ENCODE data around the gene ANKUB1. TPM values are rescaled to one million over a fixed set of nuclear protein-coding genes. Genes with fewer than 3 reads are reported as not detected.
A peak's percentile ranks its signal among the peaks of the same experiment; 100 is the strongest.

Gene ANKUB1
- total RNA-seq, 4 donors from 2014 or later: 0.13 TPM; not detected in 3

GRCh38 chr3:149717391-149718056, 74.8 kb downstream of the ANKUB1 start:
- 11% methylated on average over 2 of the region's 2 CpGs for WGBS
- Histone ChIP-seq H3K27ac (replicated peaks in 1 of 4) (peak overlapping the region in 2 of 4 donors; percentile 27 to 40), H3K27me3 (no peaks in the 10 kb centered on the region), H3K4me3 (peak overlapping the region in 1 of 4 donors; percentile 13), H3K36me3 (no peaks in the 10 kb centered on the region), H3K4me1 (peaks cover 0 to 11% (median 7%) of the 10 kb centered on the region in 4 donors), H3K9me3 (peaks cover 0 to 10% (median 4%) of the 10 kb centered on the region in 4 donors)
- intact Hi-C loops (cut with DNase I): loop anchor here (1.0 to 5.0 kb wide), 3 partner anchors 45 to 205 kb away; no protein-coding TSS in a partner anchor
- peak; percentile 84 to 87 (median 86) for TF ChIP-seq CTCF (IDR thresholded peaks at IDR 0.05)
- peak in 1 of 2 donors; percentile 27 for TF ChIP-seq POLR2AphosphoS5 (IDR thresholded peaks at IDR 0.05)
- TF ChIP-seq POLR2A (IDR thresholded peaks at IDR 0.05; ENCODE audit: low read depth): no peak
- no peak for TF ChIP-seq EP300 (IDR thresholded peaks at IDR 0.05)
- no peak for DNase-seq (ENCODE audit: extremely low spot score)

DNA sequence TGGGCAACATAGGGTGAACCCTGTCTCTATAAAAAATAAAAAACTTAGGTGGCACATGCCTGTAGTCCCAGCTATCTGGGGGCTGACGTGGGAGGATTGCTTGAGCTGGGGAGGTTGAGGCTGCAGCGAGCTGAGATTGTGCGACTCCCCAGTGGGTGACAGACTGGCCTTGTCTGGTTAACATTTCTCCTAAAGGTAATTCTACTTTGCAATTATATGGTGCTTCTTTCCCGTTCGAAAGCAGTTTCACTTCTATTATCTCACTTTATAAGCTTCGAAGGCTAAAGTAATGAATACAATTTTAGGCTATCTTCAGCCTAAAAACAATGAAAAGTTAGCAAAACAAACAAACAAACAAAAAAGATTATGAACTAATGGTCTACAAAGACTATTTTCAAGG, 75.4 kb downstream of the ANKUB1 start:
- TF ChIP-seq POLR2A (IDR thresholded peaks at IDR 0.05; ENCODE audit: low read depth) (no peak), CTCF (IDR thresholded peaks at IDR 0.05) (no peak), EP300 (IDR thresholded peaks at IDR 0.05) (no peak), POLR2AphosphoS5 (IDR thresholded peaks at IDR 0.05) (no peak)
- DNase-seq (ENCODE audit: extremely low spot score): no peak
- H3K36me3 ChIP-seq: no peaks in the 10 kb centered on the region
- peak overlapping the region in 1 of 4 donors; percentile 13 for H3K4me3 ChIP-seq
- peaks cover 0 to 10% (median 4%) of the 10 kb centered on the region in 4 donors for H3K9me3 ChIP-seq
- H3K4me1 ChIP-seq: peaks cover 0 to 11% (median 7%) of the 10 kb centered on the region in 4 donors
- H3K27ac ChIP-seq (replicated peaks in 1 of 4): peak overlapping the region in 2 of 4 donors; percentile 27 to 40
- H3K27me3 ChIP-seq: no peaks in the 10 kb centered on the region
- 74% methylated on average over 6 of the region's 6 CpGs for WGBS
- intact Hi-C loops (cut with DNase I): loop anchor here (5.0 kb wide), 2 partner anchors 45 to 150 kb away; no protein-coding TSS in a partner anchor

GRCh38 chr3:149715247-149715646, 77.1 kb downstream of the ANKUB1 start:
- H3K27ac ChIP-seq (replicated peaks in 1 of 4): no peak overlapping the region
- intact Hi-C loops (cut with DNase I): loop anchor here (5.0 kb wide), 2 partner anchors 43 to 148 kb away; no protein-coding TSS in a partner anchor
- TF ChIP-seq CTCF (IDR thresholded peaks at IDR 0.05): no peak
- TF ChIP-seq POLR2AphosphoS5 (IDR thresholded peaks at IDR 0.05): no peak
- TF ChIP-seq EP300 (IDR thresholded peaks at IDR 0.05): no peak
- TF ChIP-seq POLR2A (IDR thresholded peaks at IDR 0.05; ENCODE audit: low read depth): no peak
- no peak for DNase-seq (ENCODE audit: extremely low spot score)
- no peaks in the 10 kb centered on the region for H3K27me3 ChIP-seq
- no peaks in the 10 kb centered on the region for H3K9me3 ChIP-seq
- H3K36me3 ChIP-seq: no peaks in the 10 kb centered on the region
- no peak overlapping the region for H3K4me3 ChIP-seq
- 91% methylated on average over 13 of the region's 13 CpGs for WGBS
- H3K4me1 ChIP-seq: peaks cover 0 to 11% (median 7%) of the 10 kb centered on the region in 4 donors

GRCh38 chr3:149713730-149714654, 78.4 kb downstream of the ANKUB1 start:
- 100% methylated on average over 6 of the region's 38 CpGs for WGBS
- no peak for DNase-seq (ENCODE audit: extremely low spot score)
- intact Hi-C loops (cut with DNase I): no loop called here

More at GRCh38 chr3:149713730-149714654, 78.4 kb downstream of the ANKUB1 start:
- H3K4me1 ChIP-seq: peaks cover 0 to 11% (median 7%) of the 10 kb centered on the region in 4 donors
- no peaks in the 10 kb centered on the region for H3K27me3 ChIP-seq
- no peaks in the 10 kb centered on the region for H3K36me3 ChIP-seq
- no peak overlapping the region for H3K27ac ChIP-seq (replicated peaks in 1 of 4)
- no peak overlapping the region for H3K4me3 ChIP-seq
- H3K9me3 ChIP-seq: no peaks in the 10 kb centered on the region
- no peak for TF ChIP-seq POLR2AphosphoS5 (IDR thresholded peaks at IDR 0.05)
- TF ChIP-seq POLR2A (IDR thresholded peaks at IDR 0.05; ENCODE audit: low read depth): no peak
- TF ChIP-seq CTCF (IDR thresholded peaks at IDR 0.05): no peak
- no peak for TF ChIP-seq EP300 (IDR thresholded peaks at IDR 0.05)

Small RNA genes lying within 50 kb of the gene (small RNA-seq; reads per million reads assigned to genes)
- 0 reads per million in 3 donors for gene RNU6-507P

Other genes with a start within 250 kb of the ANKUB1 start
- gene WWTR1, start 134.5 kb downstream of the ANKUB1 start, total RNA-seq: 100 to 1,000 TPM; 346 to 535 (median 463) TPM
- 10 to 100 TPM; 16.6 to 28.3 (median 20.9) TPM for gene COMMD2, start 40.1 kb downstream of the ANKUB1 start, total RNA-seq
- 10 to 100 TPM; 52.9 to 95.1 (median 78.2) TPM for gene RNF13, start 20.7 kb upstream of the ANKUB1 start, total RNA-seq
- gene PFN2, start 178.3 kb upstream of the ANKUB1 start, total RNA-seq: 10 to 100 TPM; 46.4 to 56.1 (median 50.1) TPM